ENCODE results near the gene SPATA32.

DNA sequence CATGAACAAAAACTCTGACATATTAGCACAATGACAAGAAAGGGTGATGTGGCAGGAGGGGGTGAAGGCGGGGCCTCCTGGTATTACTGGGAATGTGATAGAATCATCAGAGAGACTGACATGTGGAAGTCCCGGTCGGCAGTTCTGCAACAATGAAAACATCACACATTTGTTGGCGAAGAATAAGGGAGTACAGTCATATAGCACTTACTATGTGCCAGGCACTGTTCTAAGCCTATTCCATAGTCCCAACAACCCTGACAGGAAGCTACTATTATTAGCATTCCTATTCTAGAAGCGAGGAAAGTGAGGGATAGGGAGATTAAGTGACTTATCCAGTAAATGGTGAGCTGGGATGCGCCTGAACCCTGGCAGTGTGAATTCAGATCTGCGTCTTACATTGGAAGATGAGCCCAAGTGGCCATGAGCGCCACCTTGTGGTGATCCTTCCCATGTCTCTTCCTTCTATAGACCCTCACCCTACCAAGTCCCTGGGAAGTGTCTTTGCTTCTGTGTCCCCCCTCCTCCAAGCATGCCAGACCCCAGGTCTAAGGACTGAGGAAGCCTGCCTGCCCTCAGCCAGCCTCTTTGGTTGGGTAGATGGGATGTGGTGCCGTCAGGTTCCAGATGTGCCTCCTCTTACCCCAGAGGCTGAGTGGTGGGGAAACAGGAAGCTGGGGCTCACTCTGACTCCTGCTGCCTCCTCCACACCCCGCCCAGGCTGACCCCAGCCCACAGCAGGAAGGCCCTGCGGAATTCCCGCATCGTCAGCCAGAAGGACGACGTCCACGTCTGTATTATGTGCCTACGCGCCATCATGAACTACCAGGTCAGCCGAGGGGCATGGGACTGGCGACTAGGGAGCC, 26.2 kb downstream of the SPATA32 start:
- TF ChIP-seq EP300 (IDR thresholded peaks at IDR 0.05; ENCODE audit: low read depth): no peak
- TF ChIP-seq, protein P1, sequence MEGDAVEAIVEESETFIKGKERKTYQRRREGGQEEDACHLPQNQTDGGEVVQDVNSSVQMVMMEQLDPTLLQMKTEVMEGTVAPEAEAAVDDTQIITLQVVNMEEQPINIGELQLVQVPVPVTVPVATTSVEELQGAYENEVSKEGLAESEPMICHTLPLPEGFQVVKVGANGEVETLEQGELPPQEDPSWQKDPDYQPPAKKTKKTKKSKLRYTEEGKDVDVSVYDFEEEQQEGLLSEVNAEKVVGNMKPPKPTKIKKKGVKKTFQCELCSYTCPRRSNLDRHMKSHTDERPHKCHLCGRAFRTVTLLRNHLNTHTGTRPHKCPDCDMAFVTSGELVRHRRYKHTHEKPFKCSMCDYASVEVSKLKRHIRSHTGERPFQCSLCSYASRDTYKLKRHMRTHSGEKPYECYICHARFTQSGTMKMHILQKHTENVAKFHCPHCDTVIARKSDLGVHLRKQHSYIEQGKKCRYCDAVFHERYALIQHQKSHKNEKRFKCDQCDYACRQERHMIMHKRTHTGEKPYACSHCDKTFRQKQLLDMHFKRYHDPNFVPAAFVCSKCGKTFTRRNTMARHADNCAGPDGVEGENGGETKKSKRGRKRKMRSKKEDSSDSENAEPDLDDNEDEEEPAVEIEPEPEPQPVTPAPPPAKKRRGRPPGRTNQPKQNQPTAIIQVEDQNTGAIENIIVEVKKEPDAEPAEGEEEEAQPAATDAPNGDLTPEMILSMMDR (IDR thresholded peaks at IDR 0.05): peak; percentile 71 to 81 (median 78)
- no peak for TF ChIP-seq POLR2A (IDR thresholded peaks at IDR 0.05)
- TF ChIP-seq POLR2AphosphoS5 (IDR thresholded peaks at IDR 0.05): no peak

Measured in transverse colon (tissue), 4 donors.